Measurements from ENCODE around the gene TACR2.
"Not testable (repeated sequence)": the region's sequence is repeated elsewhere in the genome, so short reads cannot be mapped to it uniquely, and the experiment has no call there.

TACR2 gene

GRCh38 chr10:69450395-69450794, 33.7 kb upstream of the TACR2 start:
- DNase-seq = not testable (repeated sequence)

GRCh38 chr10:69449841-69450240, 33.1 kb upstream of the TACR2 start:
- DNase-seq = peak; percentile 42 to 43

DNA sequence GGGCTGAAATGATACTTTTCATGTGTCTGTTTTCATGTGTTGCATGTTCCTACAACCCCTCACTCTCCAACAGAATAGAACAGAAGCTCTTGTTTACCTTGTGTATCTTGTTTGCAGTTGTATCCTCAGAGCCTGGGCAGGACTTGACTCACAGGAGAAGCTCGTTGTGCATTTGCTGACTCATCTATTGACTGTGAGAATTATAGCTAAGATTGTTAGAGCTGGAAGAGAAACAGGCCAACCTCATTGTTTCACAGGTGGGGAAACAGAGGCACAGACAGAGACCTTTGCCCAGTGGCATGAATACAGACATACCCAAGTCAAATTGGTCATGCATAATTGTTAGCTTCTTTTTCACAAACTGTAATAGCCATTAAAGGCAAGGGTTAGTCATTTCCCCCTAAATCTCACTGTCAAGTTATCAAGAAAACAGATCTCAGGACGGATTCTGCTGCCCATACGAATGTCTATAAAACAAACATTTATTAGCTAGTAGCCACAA, 30.0 kb upstream of the TACR2 start:
- DNase-seq = no peak

DNA sequence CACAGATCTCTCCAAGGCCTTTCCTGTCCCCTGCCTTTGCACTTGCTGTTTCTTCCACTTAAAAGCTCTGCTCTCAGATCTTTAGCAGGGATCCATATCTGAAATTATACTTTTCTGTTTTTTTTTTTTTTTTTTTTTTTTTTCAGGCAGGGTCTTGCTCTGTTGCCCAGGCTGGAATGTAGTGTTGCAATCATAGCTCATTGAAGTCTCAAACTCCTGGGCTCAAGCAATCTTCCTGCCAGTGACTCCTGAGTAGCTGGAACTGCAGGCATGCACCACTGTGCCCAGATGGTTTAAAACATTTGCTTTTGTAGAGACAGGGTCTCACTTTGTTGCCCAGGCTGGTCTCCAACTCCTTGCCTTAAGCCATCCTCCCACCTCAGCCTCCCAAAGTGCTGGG, 29.5 kb upstream of the TACR2 start:
- DNase-seq = no peak

GRCh38 chr10:69445041-69445440, 28.3 kb upstream of the TACR2 start:
- no peak for DNase-seq

- no peak for DNase-seq
Measured at GRCh38 chr10:69443354-69443753, 26.6 kb upstream of the TACR2 start.

DNA sequence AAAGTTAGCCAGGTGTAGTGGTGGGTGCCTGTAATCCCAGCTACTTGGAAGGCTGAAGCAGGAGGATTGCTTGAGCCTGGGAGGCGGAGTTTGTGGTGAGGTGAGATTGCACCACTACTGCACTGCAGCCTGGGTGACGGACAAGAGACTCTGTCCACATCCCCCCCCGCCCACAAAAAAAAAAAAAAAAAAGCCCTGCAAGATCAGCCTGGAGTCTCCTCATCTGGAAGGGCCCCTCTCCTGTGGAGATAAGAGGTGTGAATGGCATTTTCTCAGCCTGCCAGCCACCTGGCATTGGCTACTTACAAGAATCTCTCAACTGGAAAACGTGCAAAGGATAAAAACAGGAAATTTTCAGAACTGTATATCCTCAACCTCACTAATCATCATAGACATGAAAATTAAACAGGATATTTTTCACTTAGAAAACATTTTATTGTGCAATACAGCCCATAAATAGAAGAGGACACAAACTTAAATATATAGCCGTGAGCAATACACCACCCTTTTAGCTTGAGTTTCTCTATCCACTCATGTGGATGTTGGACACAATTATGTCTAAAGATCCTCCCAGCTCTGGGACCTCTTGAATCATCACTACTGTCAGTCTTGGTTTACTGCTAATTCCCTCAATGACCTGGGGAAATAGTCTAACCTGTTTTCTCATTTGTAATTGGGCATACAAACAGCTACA, 23.2 kb upstream of the TACR2 start:
- DNase-seq = no peak

GRCh38 chr10:69439350-69439739, 22.6 kb upstream of the TACR2 start:
- no peak for DNase-seq

GRCh38 chr10:69438536-69439349, 22.0 kb upstream of the TACR2 start:
- DNase-seq = no peak

DNA sequence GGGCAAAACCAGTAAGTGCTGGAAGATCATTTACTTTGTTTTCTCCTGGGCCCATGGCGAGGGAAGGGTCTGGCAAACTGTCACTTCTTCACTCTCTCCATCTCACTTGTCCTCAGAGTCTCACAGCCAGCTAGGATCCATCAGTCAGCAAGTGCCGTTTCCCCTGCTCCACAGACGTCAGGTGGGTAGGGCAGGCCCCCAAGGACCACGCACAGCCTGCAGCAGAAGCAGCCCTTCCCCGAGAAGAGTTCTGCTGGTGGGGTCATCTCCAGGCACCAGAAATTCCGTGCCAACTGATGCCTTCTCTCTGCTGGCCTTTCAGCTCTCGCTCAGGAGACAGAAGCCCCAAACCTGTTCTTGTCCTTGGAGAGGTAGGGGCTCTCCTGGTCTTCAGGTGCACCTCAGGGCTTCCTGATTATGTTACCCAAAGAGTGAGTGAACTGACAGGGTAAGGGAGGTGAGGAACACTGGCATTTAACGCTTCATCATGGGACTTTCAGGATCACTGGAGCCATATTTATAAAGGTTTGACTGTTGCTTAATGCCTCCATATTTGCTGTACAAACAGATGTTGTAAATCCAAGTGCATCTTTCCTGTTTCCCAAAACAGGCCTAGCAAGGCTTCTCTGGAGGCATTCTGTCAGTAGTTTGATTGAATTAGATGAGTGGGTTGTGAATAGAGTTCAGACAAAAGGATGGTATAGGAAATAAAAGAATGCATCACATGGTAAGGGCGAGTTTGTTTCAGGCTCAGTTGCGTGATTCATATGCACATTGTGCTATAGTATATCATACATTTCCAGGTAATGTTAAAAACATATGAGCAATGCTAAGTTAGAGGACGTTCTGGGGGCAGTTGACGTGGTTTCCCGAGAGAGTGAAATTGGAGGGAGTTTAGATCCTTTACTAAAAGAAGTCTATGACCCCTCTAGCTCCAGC, 20.9 kb upstream of the TACR2 start:
- no peak for DNase-seq

- DNase-seq = no peak
Measured at GRCh38 chr10:69435966-69436520, 19.3 kb upstream of the TACR2 start.

GRCh38 chr10:69434926-69435325, 18.2 kb upstream of the TACR2 start:
- no peak for DNase-seq

GRCh38 chr10:69434169-69434568, 17.5 kb upstream of the TACR2 start:
- DNase-seq = no peak

DNA sequence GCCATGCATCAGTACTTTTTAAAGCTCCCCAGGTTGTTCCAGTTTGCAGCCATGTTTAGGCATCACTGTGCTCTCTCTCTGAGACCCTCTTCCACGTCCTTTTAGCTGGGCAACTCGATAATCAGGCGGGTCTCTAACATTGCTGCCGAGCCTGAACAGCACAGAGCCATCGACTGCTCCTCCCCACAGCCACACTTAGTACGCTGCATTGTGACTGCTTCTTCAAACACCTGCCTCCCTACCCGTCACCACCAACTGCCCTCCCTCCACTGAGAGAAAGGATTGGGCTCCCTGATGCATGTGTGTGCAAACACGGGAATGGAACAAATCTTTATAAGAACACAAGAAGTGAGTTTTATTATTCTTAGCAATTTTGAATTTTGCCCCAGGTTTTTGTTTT, 11.4 kb upstream of the TACR2 start:
- no peak for DNase-seq

- DNase-seq = no peak
Measured at GRCh38 chr10:69426376-69426727, 9.6 kb upstream of the TACR2 start.

DNA sequence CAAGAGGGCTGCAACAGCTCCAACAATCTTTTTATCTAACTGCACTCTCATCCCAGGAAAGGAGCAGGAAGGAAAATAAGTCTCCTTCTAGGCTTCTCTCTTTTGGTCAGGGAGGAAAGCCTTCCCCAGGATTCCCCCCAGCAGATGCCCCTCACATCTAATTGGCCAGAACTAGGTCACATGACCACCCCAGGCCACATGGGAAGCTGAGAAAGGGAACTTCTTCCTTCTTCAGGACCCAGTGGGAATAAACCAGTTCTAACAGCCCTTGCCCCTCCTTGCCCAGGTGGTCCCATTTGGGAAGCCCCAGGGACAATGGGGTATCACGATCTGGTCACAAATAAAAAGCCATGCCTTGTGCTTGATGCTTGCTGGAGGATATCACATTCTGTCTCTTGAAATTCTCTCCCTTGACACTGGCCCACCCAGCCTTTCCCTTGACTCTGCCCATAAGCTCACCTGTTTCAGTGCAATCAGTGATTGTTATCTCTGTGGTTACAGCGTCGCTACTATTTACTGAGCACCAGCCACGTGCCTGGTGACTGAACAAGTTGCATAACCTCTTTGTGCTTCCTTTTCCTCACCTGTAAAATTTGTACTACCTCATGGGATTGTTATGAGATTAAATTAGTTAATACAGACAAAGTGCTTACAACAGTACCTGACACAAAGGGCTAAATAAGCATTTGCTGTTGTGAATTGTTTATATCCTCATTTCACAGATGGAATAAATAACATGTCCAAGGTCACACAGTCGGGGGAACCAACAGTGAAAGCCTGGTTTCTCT, 9.0 kb upstream of the TACR2 start:
- no peak for DNase-seq

GRCh38 chr10:69425041-69425440, 8.3 kb upstream of the TACR2 start:
- no peak for DNase-seq

- no peak for DNase-seq
Measured at GRCh38 chr10:69422676-69423075, 6.0 kb upstream of the TACR2 start.

GRCh38 chr10:69421611-69422308, 5.0 kb upstream of the TACR2 start:
- DNase-seq = no peak

GRCh38 chr10:69419744-69420126, 3.0 kb upstream of the TACR2 start:
- no peak for DNase-seq

DNA sequence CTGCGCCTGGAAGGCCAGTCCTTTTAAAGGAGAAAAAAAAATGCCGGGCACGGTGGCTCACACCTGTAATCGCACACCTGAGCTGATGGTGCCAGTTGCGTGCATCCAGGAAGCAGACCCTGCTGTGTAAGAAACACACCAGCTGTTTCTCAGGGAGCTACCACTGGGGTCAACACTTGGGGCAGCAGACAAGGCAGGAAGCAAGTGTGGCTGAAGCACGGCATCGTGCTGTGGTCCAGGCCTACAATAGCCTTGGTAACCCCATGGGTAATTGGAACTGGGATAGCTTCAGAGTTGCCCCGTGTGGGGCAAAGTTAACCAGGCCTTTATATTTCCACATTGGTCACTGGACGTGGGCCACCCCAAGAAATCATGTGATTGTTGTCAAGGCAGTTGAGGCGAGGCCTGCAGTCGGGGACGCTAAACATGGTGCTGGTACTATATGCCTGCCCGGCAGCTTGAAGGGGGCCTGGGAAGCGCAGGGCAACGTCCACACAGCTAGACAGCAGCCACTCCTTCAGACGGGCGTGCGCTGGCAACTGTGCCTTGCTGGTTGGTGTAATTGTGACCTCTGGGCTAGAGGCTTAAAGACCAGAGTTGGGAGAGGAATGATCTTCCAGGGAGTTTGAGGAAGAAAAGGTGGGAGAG, 2.5 kb upstream of the TACR2 start:
- no peak for DNase-seq
